ENCODE data around the gene VIPR2.
"Not testable (repeated sequence)": the region's sequence is repeated elsewhere in the genome, so short reads cannot be mapped to it uniquely, and the experiment has no call there.

Gene VIPR2

GRCh38 chr7:159020987-159021386 is 123.7 kb downstream of the VIPR2 start:
- FAIRE-seq: no peak

- FAIRE-seq: no peak
These were observed 125.6 kb downstream of the VIPR2 start for GRCh38 chr7:159019111-159019510.

GRCh38 chr7:159017741-159018140 is 126.9 kb downstream of the VIPR2 start:
- no peak for FAIRE-seq

GRCh38 chr7:159017210-159017609 is 127.5 kb downstream of the VIPR2 start:
- no peak for FAIRE-seq

- no peak for FAIRE-seq
These were observed 128.1 kb downstream of the VIPR2 start for GRCh38 chr7:159016591-159016990.

- no peak for FAIRE-seq
These were observed 128.9 kb downstream of the VIPR2 start for GRCh38 chr7:159015454-159016410.

- no peak for FAIRE-seq
These were observed 129.6 kb downstream of the VIPR2 start for GRCh38 chr7:159015081-159015453.

- FAIRE-seq: no peak
These were observed 130.2 kb downstream of the VIPR2 start for GRCh38 chr7:159014297-159015062.

GRCh38 chr7:159013825-159014289 is 130.8 kb downstream of the VIPR2 start:
- FAIRE-seq: no peak

GRCh38 chr7:159013181-159013690 is 131.4 kb downstream of the VIPR2 start:
- no peak for FAIRE-seq

GRCh38 chr7:159012353-159013069 is 132.2 kb downstream of the VIPR2 start:
- no peak for FAIRE-seq

GRCh38 chr7:159011722-159012022 is 133.0 kb downstream of the VIPR2 start:
- FAIRE-seq: no peak

- no peak for FAIRE-seq
These were observed 133.5 kb downstream of the VIPR2 start for GRCh38 chr7:159010937-159011721.

- no peak for FAIRE-seq
These were observed 134.3 kb downstream of the VIPR2 start for GRCh38 chr7:159010411-159010810.

GRCh38 chr7:159009951-159010350 is 134.7 kb downstream of the VIPR2 start:
- FAIRE-seq: no peak

GRCh38 chr7:159008417-159008816 is 136.2 kb downstream of the VIPR2 start:
- FAIRE-seq: no peak

- FAIRE-seq: no peak
These were observed 136.7 kb downstream of the VIPR2 start for GRCh38 chr7:159007996-159008389.

GRCh38 chr7:159007364-159007995 is 137.2 kb downstream of the VIPR2 start:
- FAIRE-seq: no peak

- FAIRE-seq: no peak
These were observed 138.0 kb downstream of the VIPR2 start for GRCh38 chr7:159006610-159007130.

- not testable (repeated sequence) for FAIRE-seq
These were observed 138.6 kb downstream of the VIPR2 start for GRCh38 chr7:159006022-159006609.

GRCh38 chr7:159005618-159006017 is 139.0 kb downstream of the VIPR2 start:
- no peak for FAIRE-seq
